ENCODE measurements around the gene DNM3.

- TF ChIP-seq MYC (IDR thresholded peaks at IDR 0.05; ENCODE audit: insufficient read depth, insufficient read length, insufficient replicate concordance, low read length, severe bottlenecking), result no peak
- TF ChIP-seq GABPA (IDR thresholded peaks at IDR 0.05; ENCODE audit: low read depth), result no peak
- no peak for TF ChIP-seq MLLT1 (IDR thresholded peaks at IDR 0.05)
- no peak for TF ChIP-seq REST (IDR thresholded peaks at IDR 0.05; ENCODE audit: low read depth, low read length)
- TF ChIP-seq EP300 (IDR thresholded peaks at IDR 0.05; ENCODE audit: borderline replicate concordance in 1 of 2, control insufficient read depth in 1 of 2, low read depth in 2 of 2, low read length in 2 of 2), result no peak
- TF ChIP-seq POLR2AphosphoS5 (IDR thresholded peaks at IDR 0.05; ENCODE audit: low read length), result no peak
- no peak for TF ChIP-seq CTCF (IDR thresholded peaks at IDR 0.05 in 2 of 3, conservative IDR thresholded peaks at IDR 0.05 in 1 of 3; ENCODE audit: control insufficient read depth in 2 of 3, extremely low read depth in 1 of 3, insufficient read depth in 1 of 3, low read depth in 3 of 3, low read length in 3 of 3)
- TF ChIP-seq SRF (IDR thresholded peaks at IDR 0.05; ENCODE audit: low read depth in 2 of 2, low read length in 2 of 2), result no peak
- no peak for TF ChIP-seq DPF2 (IDR thresholded peaks at IDR 0.05)
Measured at GRCh38 chr1:171917331-171917730, 76.0 kb downstream of the DNM3 start.

All from GM12878 (cell line).